Heart left ventricle (tissue), 13 donors: Measurements from ENCODE around the gene CYB5R4.

ENCODE experiments used
- POLR2A ChIP-seq, 2 donors: fragments of 450-650 bp; IDR thresholded peaks; one replicate each; pipeline ENCODE4 v1.6.1; 2017; ENCODE audit warnings: antibody characterized with exemption in 2 of 2, mild to moderate bottlenecking in 2 of 2, moderate library complexity in 2 of 2
- TF ChIP-seq, protein P1 (sequence below), 12 donors: fragments of 200-600 bp; sonication (generic) in 4 of 12; IDR thresholded peaks; one replicate each; pipeline versions ENCODE4 v1.5.0 to v1.8.0; 2018 to 2022; ENCODE audit warnings: antibody characterized with exemption in 12 of 12, mild to moderate bottlenecking in 5 of 12
- donor health status: ischemic (EF 13 %, LVEDD 7.1; RV severe dilation, severe dysfunction).
- donor health status: DM: no; HTN: yes; CAD: no.
- donor health status: DM: no; HTN: no; CAD: no.
- donor health status: ischemic (EF 25% LVEDD 6.9; RV normal size, moderate dysfunction).
- donor health status: ischemic (EF 25% LVEDD 5.7; RV mildly dilated, moderate dysfunction).
- donor health status: ischemic (EF 35%, LVEDD 5.7; RV mildly dilated, moderate dysfunction).
- donor health status: nonischemic (EF 11% LVEDD 7.7; RV severe dilation, severe dysfunction).
- donor health status: DM: yes; HTN: yes; CAD: no.
- donor health status: PGD.
- donor health status: ischemic (EF 29% LVEDD 5.4; RV normal size, mild dysfunction).
- donor health status: nonischemic (EF 23%, LVEDD 6.1; RV moderate dilation, normal function).

DNA sequence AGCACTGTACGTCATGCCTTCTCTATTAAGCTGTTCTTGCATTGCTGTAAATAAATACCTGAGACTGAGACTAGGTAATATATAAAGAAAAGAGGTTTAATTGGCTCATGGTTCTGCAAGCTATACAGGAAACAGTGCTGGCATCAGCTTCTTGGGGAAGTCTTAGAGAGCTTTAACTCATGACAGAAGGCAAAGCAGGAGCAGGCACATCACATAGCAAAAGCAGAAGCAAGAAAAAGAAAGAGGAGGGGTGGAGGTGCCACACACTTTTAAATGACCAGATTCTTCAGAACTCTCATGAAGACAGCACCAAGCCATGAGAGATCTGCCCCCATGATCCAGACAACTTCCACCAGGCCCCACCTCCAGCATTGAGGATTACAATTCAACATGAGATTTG, 30.1 kb downstream of the CYB5R4 start:
- TF ChIP-seq, protein P1, sequence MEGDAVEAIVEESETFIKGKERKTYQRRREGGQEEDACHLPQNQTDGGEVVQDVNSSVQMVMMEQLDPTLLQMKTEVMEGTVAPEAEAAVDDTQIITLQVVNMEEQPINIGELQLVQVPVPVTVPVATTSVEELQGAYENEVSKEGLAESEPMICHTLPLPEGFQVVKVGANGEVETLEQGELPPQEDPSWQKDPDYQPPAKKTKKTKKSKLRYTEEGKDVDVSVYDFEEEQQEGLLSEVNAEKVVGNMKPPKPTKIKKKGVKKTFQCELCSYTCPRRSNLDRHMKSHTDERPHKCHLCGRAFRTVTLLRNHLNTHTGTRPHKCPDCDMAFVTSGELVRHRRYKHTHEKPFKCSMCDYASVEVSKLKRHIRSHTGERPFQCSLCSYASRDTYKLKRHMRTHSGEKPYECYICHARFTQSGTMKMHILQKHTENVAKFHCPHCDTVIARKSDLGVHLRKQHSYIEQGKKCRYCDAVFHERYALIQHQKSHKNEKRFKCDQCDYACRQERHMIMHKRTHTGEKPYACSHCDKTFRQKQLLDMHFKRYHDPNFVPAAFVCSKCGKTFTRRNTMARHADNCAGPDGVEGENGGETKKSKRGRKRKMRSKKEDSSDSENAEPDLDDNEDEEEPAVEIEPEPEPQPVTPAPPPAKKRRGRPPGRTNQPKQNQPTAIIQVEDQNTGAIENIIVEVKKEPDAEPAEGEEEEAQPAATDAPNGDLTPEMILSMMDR (IDR thresholded peaks at IDR 0.05): no peak
- TF ChIP-seq POLR2A (IDR thresholded peaks at IDR 0.05): no peak
